HepG2 (cell line): ENCODE results near the gene DOCK4. TPM values are rescaled to one million over a fixed set of nuclear protein-coding genes. Genes with fewer than 3 reads are reported as not detected.

ENCODE experiments used
- ATAC-seq: fragments of 200-7000 bp; cut with Tn5 transposase; 3 replicates; pipeline ENCODE4 v1.9.1; 2020; ENCODE audit warnings: mild to moderate bottlenecking, moderate library complexity
- BruUV-seq: library from RNA; stranded (reverse); fragments of 400-500 nt; replicated peaks from 2 replicates; lab custom pipeline; 2021; lab: Mats Ljungman, UMichigan
- CTCF ChIA-PET: fragments of 300-600 bp; formaldehyde crosslinking; extraction: SDS; loops from one replicate; lab custom pipeline; 2021; ENCODE audit warnings: low total read pairs, inconsistent platforms, low intra/inter-chr PET ratio; lab: Yijun Ruan, JAX
- POLR2A ChIA-PET: fragments of 350-600 bp; sonication (Branson Sonifier 250); formaldehyde crosslinking; loops from one replicate; lab custom pipeline; 2020; ENCODE audit warnings: antibody characterized with exemption, inconsistent platforms; lab: Yijun Ruan, JAX
- DNase-seq: peaks from one replicate; pipeline ENCODE4 v3.0.0-alpha.2; 2015; ENCODE audit warnings: low spot score
- FAIRE-seq: peaks from 3 replicates; lab custom pipeline; 2011; peaks lifted over from hg19 to GRCh38; lab: Jason Lieb, UNC
- H2AFZ ChIP-seq: one replicate; pipeline ENCODE4 v1.6.1; 2011; ENCODE audit warnings: low read length, inconsistent platforms
- H3K27ac ChIP-seq: fragments of 300-600 bp; 3 replicates; pipeline ENCODE4 v1.8.0; 2011; ENCODE audit warnings: mixed run types, mild to moderate bottlenecking, mixed read lengths, low read length, inconsistent platforms; ENCODE audit not compliant: insufficient read depth; ENCODE audit errors: extremely low read length
- H3K27me3 ChIP-seq, 2 experiments: fragments of 200-600 bp in 1 of 2; 2 replicates in 1 of 2; 3 replicates in 1 of 2; pipeline versions ENCODE4 v1.6.0 to v1.8.0; 2011; ENCODE audit warnings: low read length in 2 of 2, mild to moderate bottlenecking in 2 of 2, moderate library complexity in 2 of 2, inconsistent platforms in 1 of 2; ENCODE audit not compliant: insufficient read depth in 2 of 2, control insufficient read depth in 1 of 2
- H3K36me3 ChIP-seq, 2 experiments: fragments of 200-600 bp in 1 of 2; replicated peaks in 1 of 2; 2 replicates in 1 of 2; 3 replicates in 1 of 2; pipeline versions ENCODE4 v1.5.1 to v1.8.0; 2011; ENCODE audit warnings: low read length in 2 of 2, inconsistent platforms in 1 of 2; ENCODE audit not compliant: insufficient read depth in 2 of 2, control insufficient read depth in 1 of 2
- H3K4me1 ChIP-seq: 2 replicates; pipeline ENCODE4 v1.5.1; 2012; ENCODE audit warnings: low read length, inconsistent platforms; ENCODE audit not compliant: insufficient read depth
- H3K4me2 ChIP-seq: 2 replicates; pipeline ENCODE4 v1.6.0; 2011; ENCODE audit warnings: low read depth, low read length, inconsistent platforms
- H3K4me3 ChIP-seq, 3 experiments: fragments of 200-600 bp in 1 of 3; sonication (generic), shearing (Covaris generic) in 1 of 3; replicated peaks in 1 of 3; 2 replicates each; pipeline ENCODE4 v1.5.1; 2011 to 2016; ENCODE audit warnings: low read length in 3 of 3, inconsistent platforms in 2 of 3, low read depth in 2 of 3, mild to moderate bottlenecking in 2 of 3, control low read depth in 1 of 3, mixed read lengths in 1 of 3; ENCODE audit not compliant: insufficient read depth in 1 of 3
- H3K79me2 ChIP-seq: one replicate; pipeline ENCODE4 v1.6.1; 2011; ENCODE audit warnings: low read length, inconsistent platforms; ENCODE audit not compliant: insufficient read depth
- H3K9ac ChIP-seq: 2 replicates; pipeline ENCODE4 v1.6.0; 2011; ENCODE audit warnings: mild to moderate bottlenecking, low read depth, low read length, inconsistent platforms; ENCODE audit not compliant: insufficient read depth
- H3K9me3 ChIP-seq: 2 replicates; pipeline ENCODE4 v1.5.1; 2012; ENCODE audit warnings: mild to moderate bottlenecking, low read length
- H4K20me1 ChIP-seq: 2 replicates; pipeline ENCODE4 v1.6.0; 2011; ENCODE audit warnings: inconsistent platforms, mild to moderate bottlenecking, low read length, moderate library complexity; ENCODE audit not compliant: insufficient read depth
- CCDC6 ChIP-seq: sonication (generic); formaldehyde crosslinking; IDR thresholded peaks from 2 replicates; pipeline ENCODE4 v1.8.1; 2022; ENCODE audit warnings: mild to moderate bottlenecking, missing genetic modification reagents, moderate library complexity
- GABPB1 ChIP-seq: IDR thresholded peaks from 2 replicates; pipeline ENCODE4 v1.6.1; 2016; ENCODE audit warnings: mild to moderate bottlenecking, missing genetic modification reagents, moderate library complexity, missing compliant biosample characterization
- HMGA1 ChIP-seq: sonication (generic); formaldehyde crosslinking; conservative IDR thresholded peaks from 2 replicates; pipeline ENCODE4 v1.4.0; 2020; ENCODE audit warnings: missing genetic modification reagents
- IRX3 ChIP-seq: sonication (generic); formaldehyde crosslinking; IDR thresholded peaks from 2 replicates; pipeline ENCODE4 v1.8.1; 2023; ENCODE audit warnings: mild to moderate bottlenecking, low read depth, missing genetic modification reagents, borderline replicate concordance
- KLF15 ChIP-seq: sonication (generic); formaldehyde crosslinking; IDR thresholded peaks from 2 replicates; pipeline ENCODE4 v1.8.1; 2023; ENCODE audit warnings: borderline replicate concordance, mild to moderate bottlenecking, inconsistent platforms, missing genetic modification reagents, mixed read lengths
- NFKBIZ ChIP-seq: IDR thresholded peaks from 2 replicates; pipeline ENCODE4 v1.6.1; 2018; ENCODE audit warnings: missing genetic modification reagents, missing compliant biosample characterization
- SAP130 ChIP-seq: IDR thresholded peaks from 2 replicates; pipeline ENCODE4 v1.6.1; 2016; ENCODE audit warnings: low read depth
- ZBTB20 ChIP-seq: sonication (generic); formaldehyde crosslinking; IDR thresholded peaks from 2 replicates; pipeline ENCODE4 v1.8.1; 2023; ENCODE audit warnings: missing genetic modification reagents, low read depth, mild to moderate bottlenecking, borderline replicate concordance
- ZNF232 ChIP-seq: sonication (generic); formaldehyde crosslinking; IDR thresholded peaks from 2 replicates; pipeline ENCODE4 v1.4.0; 2020; ENCODE audit warnings: missing genetic modification reagents, borderline replicate concordance
- ZNF354B ChIP-seq: sonication (generic); formaldehyde crosslinking; IDR thresholded peaks from 2 replicates; pipeline ENCODE4 v1.8.0; 2022; ENCODE audit warnings: mild to moderate bottlenecking, missing genetic modification reagents
- WGBS: methylation state at CpG from one replicate; pipeline ENCODE4 v1.1.6; 2017; ENCODE audit warnings: low lambda C conversion rate; 5-methylcytosine and 5-hydroxymethylcytosine counted together
- in situ Hi-C: cut with HindIII; loops from 2 replicates; pipeline ENCODE4 v1.10.0; 2017; ENCODE audit warnings: low pct_unique_long_range_greater_than_20kb; ENCODE audit not compliant: extremely low pct_ligation_motif_present
- intact Hi-C: fragments of 100-400 bp; cut with micrococcal nuclease; formaldehyde crosslinking; loops from one replicate; pipeline ENCODE4 v1.10.0; 2022; ENCODE audit not compliant: unreplicated experiment
- polyA plus RNA-seq, 8 experiments: library from polyadenylated mRNA; depleted of rRNA in 3 of 8; stranded (reverse) in 7 of 8; unstranded in 1 of 8; fragments of >200 nt; fragmentation: Illumina TruSeq in 4 of 8; extraction: Trizol in 4 of 8; gene quantifications; 2 replicates each; pipeline versions ENCODE4 v1.2.1 to v1.2.3, GENCODE V29; 2011 to 2016; ENCODE audit warnings: low read depth in 4 of 8, missing spikeins in 1 of 8, mixed read lengths in 1 of 8; ENCODE audit not compliant: insufficient read depth in 1 of 8
- total RNA-seq, 5 experiments: library from RNA; depleted of rRNA; stranded (reverse); fragments of >200 nt; fragmentation: Illumina TruSeq; extraction: Trizol; gene quantifications; 2 replicates each; pipeline ENCODE4 v1.2.3, GENCODE V29; 2016; ENCODE audit warnings: low read depth in 1 of 5
- TF ChIP-seq, protein P1 (sequence below): sonication (generic); formaldehyde crosslinking; IDR thresholded peaks from 2 replicates; pipeline ENCODE4 v1.5.0; 2020; ENCODE audit warnings: missing genetic modification reagents, mild to moderate bottlenecking, borderline replicate concordance
- TF ChIP-seq, protein P2 (sequence below): sonication (generic); formaldehyde crosslinking; IDR thresholded peaks from 2 replicates; pipeline ENCODE4 v1.4.0; 2020; ENCODE audit warnings: missing genetic modification reagents
- TF ChIP-seq, protein P3 (sequence below): sonication (generic); formaldehyde crosslinking; IDR thresholded peaks from 2 replicates; pipeline ENCODE4 v1.4.0; 2020; ENCODE audit warnings: mild to moderate bottlenecking, low read depth, missing genetic modification reagents
- TF ChIP-seq, protein P4 (sequence below): sonication (generic); formaldehyde crosslinking; IDR thresholded peaks from 2 replicates; pipeline ENCODE4 v1.5.1; 2020; ENCODE audit warnings: missing genetic modification reagents, mild to moderate bottlenecking, borderline replicate concordance
- TF ChIP-seq, protein P5 (sequence below): sonication (generic); formaldehyde crosslinking; IDR thresholded peaks from 2 replicates; pipeline ENCODE4 v1.8.0; 2022; ENCODE audit warnings: mild to moderate bottlenecking, missing genetic modification reagents, moderate library complexity

Gene DOCK4
- total and polyA plus RNA-seq, 2 of the 13 experiments (the other 11 are each of a cell fraction or from before 2014, with no cell fraction given): 13.5 to 17.4 TPM

DNA sequence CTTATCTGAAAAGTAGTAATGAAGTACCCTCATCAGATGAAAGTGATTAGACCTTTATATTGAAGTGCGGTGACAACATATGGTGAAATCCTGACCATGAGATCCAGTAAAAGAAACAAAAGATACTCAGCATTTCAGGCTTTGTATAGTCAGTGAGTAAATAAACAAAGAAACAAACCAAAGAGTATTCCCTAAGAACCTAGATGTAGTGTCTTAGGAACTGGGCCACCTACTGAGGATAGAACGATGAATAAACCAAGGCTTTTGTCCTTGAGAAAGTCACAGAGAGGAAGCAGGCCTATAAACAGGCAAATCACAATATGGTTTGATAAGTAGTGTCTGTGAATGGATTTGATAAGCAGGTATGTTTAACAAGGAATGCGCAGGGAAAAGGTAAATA lies 46.5 kb upstream of the DOCK4 start (continued):
- TF ChIP-seq IRX3 (CRISPR knock-in tag): no peak
- no peak for TF ChIP-seq CCDC6 (CRISPR knock-in tag)

DNA sequence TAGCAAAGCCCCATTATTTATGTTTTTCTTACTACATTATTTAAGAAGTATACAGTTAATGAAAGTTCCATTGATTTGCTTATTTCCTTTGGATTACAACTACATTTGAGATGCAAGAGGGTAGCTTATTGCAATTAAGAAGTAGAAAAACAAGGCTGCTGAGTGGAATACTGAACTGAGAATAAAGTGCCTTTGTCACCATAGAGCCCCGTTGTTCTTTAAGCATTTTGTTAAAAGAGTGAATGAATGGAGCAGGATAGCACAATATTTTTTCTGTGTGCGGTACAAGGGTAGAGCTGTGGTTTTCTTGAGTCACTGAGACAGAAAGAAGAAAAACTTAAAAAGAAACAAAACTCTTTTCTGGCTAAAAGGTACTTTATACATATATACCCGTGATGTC lies 45.9 kb upstream of the DOCK4 start:
- Histone ChIP-seq H3K9ac (no peak overlapping the region), H3K27ac (no peak overlapping the region), H3K9me3 (no peaks in the 10 kb centered on the region), H3K27me3 (no peaks in the 10 kb centered on the region), H3K4me1 (peaks cover 13% of the 10 kb centered on the region), H3K4me2 (no peak overlapping the region), H3K4me3 (no peak overlapping the region), H2AFZ (no peak overlapping the region), H4K20me1 (no peaks in the 10 kb centered on the region), H3K79me2 (peaks cover 4% of the 10 kb centered on the region), H3K36me3 (no peaks in the 10 kb centered on the region)
- no peak for ATAC-seq
- intact Hi-C loops: no loop called here
- no peak for DNase-seq
- no TSS peak for BruUV-seq
- CTCF ChIA-PET: no interaction called here
- 96% methylated on average over 3 of the region's 3 CpGs for WGBS
- TF ChIP-seq, protein P1, sequence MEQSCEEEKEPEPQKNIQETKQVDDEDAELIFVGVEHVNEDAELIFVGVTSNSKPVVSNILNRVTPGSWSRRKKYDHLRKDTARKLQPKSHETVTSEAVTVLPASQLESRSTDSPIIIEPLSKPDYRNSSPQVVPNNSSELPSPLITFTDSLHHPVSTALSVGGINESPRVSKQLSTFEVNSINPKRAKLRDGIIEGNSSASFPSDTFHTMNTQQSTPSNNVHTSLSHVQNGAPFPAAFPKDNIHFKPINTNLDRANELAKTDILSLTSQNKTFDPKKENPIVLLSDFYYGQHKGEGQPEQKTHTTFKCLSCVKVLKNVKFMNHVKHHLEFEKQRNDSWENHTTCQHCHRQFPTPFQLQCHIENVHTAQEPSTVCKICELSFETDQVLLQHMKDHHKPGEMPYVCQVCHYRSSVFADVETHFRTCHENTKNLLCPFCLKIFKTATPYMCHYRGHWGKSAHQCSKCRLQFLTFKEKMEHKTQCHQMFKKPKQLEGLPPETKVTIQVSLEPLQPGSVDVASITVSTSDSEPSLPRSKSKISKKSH: no peak
- no peak for TF ChIP-seq GABPB1 (CRISPR knock-in tag)
- TF ChIP-seq ZNF232 (CRISPR knock-in tag): no peak
- TF ChIP-seq ZNF354B: no peak
- no peak for TF ChIP-seq KLF15
- no peak for TF ChIP-seq SAP130 (CRISPR knock-in tag)
- TF ChIP-seq, protein P2, sequence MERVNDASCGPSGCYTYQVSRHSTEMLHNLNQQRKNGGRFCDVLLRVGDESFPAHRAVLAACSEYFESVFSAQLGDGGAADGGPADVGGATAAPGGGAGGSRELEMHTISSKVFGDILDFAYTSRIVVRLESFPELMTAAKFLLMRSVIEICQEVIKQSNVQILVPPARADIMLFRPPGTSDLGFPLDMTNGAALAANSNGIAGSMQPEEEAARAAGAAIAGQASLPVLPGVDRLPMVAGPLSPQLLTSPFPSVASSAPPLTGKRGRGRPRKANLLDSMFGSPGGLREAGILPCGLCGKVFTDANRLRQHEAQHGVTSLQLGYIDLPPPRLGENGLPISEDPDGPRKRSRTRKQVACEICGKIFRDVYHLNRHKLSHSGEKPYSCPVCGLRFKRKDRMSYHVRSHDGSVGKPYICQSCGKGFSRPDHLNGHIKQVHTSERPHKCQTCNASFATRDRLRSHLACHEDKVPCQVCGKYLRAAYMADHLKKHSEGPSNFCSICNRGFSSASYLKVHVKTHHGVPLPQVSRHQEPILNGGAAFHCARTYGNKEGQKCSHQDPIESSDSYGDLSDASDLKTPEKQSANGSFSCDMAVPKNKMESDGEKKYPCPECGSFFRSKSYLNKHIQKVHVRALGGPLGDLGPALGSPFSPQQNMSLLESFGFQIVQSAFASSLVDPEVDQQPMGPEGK (CRISPR knock-in tag): no peak
- TF ChIP-seq, protein P3, sequence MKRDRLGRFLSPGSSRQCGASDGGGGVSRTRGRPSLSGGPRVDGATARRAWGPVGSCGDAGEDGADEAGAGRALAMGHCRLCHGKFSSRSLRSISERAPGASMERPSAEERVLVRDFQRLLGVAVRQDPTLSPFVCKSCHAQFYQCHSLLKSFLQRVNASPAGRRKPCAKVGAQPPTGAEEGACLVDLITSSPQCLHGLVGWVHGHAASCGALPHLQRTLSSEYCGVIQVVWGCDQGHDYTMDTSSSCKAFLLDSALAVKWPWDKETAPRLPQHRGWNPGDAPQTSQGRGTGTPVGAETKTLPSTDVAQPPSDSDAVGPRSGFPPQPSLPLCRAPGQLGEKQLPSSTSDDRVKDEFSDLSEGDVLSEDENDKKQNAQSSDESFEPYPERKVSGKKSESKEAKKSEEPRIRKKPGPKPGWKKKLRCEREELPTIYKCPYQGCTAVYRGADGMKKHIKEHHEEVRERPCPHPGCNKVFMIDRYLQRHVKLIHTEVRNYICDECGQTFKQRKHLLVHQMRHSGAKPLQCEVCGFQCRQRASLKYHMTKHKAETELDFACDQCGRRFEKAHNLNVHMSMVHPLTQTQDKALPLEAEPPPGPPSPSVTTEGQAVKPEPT (CRISPR knock-in tag): no peak
- TF ChIP-seq HMGA1 (CRISPR knock-in tag): no peak
- TF ChIP-seq NFKBIZ: no peak
- TF ChIP-seq, protein P4, sequence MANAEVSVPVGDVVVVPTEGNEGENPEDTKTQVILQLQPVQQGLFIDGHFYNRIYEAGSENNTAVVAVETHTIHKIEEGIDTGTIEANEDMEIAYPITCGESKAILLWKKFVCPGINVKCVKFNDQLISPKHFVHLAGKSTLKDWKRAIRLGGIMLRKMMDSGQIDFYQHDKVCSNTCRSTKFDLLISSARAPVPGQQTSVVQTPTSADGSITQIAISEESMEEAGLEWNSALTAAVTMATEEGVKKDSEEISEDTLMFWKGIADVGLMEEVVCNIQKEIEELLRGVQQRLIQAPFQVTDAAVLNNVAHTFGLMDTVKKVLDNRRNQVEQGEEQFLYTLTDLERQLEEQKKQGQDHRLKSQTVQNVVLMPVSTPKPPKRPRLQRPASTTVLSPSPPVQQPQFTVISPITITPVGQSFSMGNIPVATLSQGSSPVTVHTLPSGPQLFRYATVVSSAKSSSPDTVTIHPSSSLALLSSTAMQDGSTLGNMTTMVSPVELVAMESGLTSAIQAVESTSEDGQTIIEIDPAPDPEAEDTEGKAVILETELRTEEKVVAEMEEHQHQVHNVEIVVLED: no peak
- TF ChIP-seq, protein P5, sequence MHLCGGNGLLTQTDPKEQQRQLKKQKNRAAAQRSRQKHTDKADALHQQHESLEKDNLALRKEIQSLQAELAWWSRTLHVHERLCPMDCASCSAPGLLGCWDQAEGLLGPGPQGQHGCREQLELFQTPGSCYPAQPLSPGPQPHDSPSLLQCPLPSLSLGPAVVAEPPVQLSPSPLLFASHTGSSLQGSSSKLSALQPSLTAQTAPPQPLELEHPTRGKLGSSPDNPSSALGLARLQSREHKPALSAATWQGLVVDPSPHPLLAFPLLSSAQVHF: no peak
- no peak for TF ChIP-seq ZBTB20
- in situ Hi-C loops: no loop called here
- no peak for FAIRE-seq
- POLR2A ChIA-PET: no interaction called here
